ENCODE data around the gene OR8B2. TPM values are rescaled to one million over a fixed set of nuclear protein-coding genes. Genes with fewer than 3 reads are reported as not detected.
"Not testable (repeated sequence)": the region's sequence is repeated elsewhere in the genome, so short reads cannot be mapped to it uniquely, and the experiment has no call there.

OR8B2 gene
- polyA plus RNA-seq, 1 experiment, result not detected

DNA sequence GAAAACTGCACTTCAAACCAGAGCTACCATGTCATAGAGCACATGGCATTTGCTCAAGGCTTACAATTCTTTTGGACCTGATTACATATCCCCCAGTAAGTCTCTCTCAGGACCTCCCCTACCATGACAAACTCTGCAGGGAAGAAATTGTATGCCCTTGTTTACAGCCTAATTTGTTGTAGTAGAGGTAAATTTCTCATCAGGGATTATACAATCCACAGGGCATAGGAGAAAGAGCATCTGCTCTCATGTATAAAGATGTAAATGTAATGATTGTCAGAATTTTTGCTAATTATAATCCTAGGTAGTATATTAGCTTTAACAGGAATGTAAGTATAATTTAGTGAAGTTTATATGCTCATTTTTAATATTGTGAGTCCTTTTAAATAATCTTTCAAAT lies 14.6 kb upstream of the OR8B2 start, which contains the start of gene OR8B3:
TSS of gene OR8B3 (minus strand) at position 101 of the 400 bp plus-strand sequence. CDS start 1,673 bp downstream, outside the sequence.
- Histone ChIP-seq H3K27me3 (ENCODE audit: control insufficient read depth, insufficient read depth, low read length) (no peaks in the 10 kb centered on the region), H3K4me3 (ENCODE audit: low read depth, low read length) (no peak within 1 kb of the TSS), H3K9me3 (ENCODE audit: control insufficient read depth, insufficient read depth, low read length) (no peaks in the 10 kb centered on the region), H3K27ac (ENCODE audit: low read depth, low read length) (no peak within 1 kb of the TSS)
- TF ChIP-seq CTCF (IDR thresholded peaks at IDR 0.05; ENCODE audit: low read depth, low read length), result no peak
- no peak for DNase-seq (ENCODE audit: low read depth, low spot score)
- ChIA-PET CTCF (interaction anchor here (0.9 kb wide), 1 partner anchor 224 kb away, joined by 3 read pairs; no protein-coding TSS in a partner anchor), POLR2A (no interaction called here)

DNA sequence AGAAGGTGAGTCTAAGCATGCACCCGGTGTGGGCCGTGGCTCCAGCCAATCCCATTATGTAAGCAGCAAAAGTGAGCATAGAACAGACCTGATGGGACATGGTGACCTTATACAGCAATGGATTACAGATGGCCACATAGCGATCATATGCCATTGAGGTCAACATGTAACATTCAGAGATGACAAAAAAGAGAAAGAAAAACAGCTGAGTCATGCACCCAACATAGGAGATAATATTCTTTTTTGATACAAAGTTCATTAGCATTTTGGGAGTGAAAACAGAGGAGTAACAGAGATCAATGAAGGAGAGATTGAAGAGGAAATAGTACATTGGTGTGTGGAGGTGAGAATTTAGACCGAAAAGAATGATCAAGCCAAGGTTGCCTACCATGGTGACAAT lies 12.5 kb upstream of the OR8B2 start:
- H3K27me3 ChIP-seq (ENCODE audit: control insufficient read depth, insufficient read depth, low read length); DNase-seq (ENCODE audit: low read depth, low spot score); H3K9me3 ChIP-seq (ENCODE audit: control insufficient read depth, insufficient read depth, low read length); H3K4me3 ChIP-seq (ENCODE audit: low read depth, low read length); POLR2A ChIA-PET; H3K27ac ChIP-seq (ENCODE audit: low read depth, low read length); CTCF ChIA-PET: not testable (repeated sequence)

DNA sequence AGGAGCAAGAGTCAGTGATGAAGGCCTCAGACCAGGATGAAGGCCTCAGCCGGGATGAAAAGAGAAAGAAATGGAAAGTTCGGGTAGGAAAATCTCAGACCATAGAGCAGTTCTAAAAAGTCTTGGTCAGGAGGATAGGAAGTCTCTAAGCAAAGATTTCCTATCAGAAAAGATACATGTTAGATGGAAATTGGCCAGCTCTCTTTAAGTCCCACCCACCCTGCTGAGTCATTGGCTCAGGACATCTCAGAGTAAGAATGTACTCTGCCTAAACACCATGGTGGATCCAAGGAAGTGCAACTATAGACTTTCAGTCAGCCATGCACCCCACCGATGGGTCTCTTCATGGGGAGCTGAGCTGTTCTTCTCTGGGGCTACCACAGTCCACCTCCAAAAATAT lies 10.1 kb upstream of the OR8B2 start:
- Histone ChIP-seq H3K27me3 (ENCODE audit: control insufficient read depth, insufficient read depth, low read length) (no peaks in the 10 kb centered on the region), H3K9me3 (ENCODE audit: control insufficient read depth, insufficient read depth, low read length) (no peaks in the 10 kb centered on the region), H3K27ac (ENCODE audit: low read depth, low read length) (no peak overlapping the region), H3K4me3 (ENCODE audit: low read depth, low read length) (no peak overlapping the region)
- no peak for DNase-seq (ENCODE audit: low read depth, low spot score)
- TF ChIP-seq CTCF (IDR thresholded peaks at IDR 0.05; ENCODE audit: low read depth, low read length), result no peak
- ChIA-PET POLR2A (no interaction called here), CTCF (interaction anchor here (0.9 to 1.0 kb wide), 2 partner anchors 8 to 192 kb away, joined by 3 read pairs; no protein-coding TSS in a partner anchor)

DNA sequence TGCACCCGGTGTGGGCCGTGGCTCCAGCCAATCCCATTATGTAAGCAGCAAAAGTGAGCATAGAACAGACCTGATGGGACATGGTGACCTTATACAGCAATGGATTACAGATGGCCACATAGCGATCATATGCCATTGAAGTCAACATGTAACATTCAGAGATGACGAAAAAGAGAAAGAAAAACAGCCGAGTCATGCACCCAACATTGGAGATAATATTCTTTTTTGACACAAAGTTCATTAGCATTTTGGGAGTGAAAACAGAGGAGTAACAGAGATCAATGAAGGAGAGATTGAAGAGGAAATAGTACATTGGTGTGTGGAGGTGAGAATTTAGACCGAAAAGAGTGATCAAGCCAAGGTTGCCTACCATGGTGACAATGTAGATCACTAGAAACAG lies 1.4 kb downstream of the OR8B2 start:
- H3K27ac ChIP-seq (ENCODE audit: low read depth, low read length); H3K4me3 ChIP-seq (ENCODE audit: low read depth, low read length); DNase-seq (ENCODE audit: low read depth, low spot score); POLR2A ChIA-PET; H3K27me3 ChIP-seq (ENCODE audit: control insufficient read depth, insufficient read depth, low read length); H3K9me3 ChIP-seq (ENCODE audit: control insufficient read depth, insufficient read depth, low read length); CTCF ChIA-PET: not testable (repeated sequence)

DNA sequence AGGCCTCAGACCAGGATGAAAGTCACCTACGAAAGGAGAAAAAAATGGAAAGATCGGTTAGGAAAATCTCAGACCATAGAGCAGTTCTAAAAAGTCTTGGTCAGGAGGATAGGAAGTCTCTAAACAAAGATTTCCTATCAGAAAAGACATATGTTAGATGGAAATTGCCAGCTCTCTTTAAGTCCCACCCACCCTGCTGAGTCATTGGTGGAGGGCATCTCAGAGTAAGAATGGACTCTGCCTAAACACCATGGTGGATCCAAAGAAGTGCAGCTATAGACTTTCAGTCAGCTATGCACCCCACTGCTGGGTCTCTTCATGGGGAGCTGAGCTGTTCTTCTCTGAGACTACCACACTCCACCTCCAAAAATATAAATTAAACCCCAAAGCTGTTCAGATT lies 3.7 kb downstream of the OR8B2 start:
- no peak for TF ChIP-seq CTCF (IDR thresholded peaks at IDR 0.05; ENCODE audit: low read depth, low read length)
- Histone ChIP-seq H3K9me3 (ENCODE audit: control insufficient read depth, insufficient read depth, low read length) (no peaks in the 10 kb centered on the region), H3K27ac (ENCODE audit: low read depth, low read length) (no peak overlapping the region), H3K27me3 (ENCODE audit: control insufficient read depth, insufficient read depth, low read length) (no peaks in the 10 kb centered on the region), H3K4me3 (ENCODE audit: low read depth, low read length) (no peak overlapping the region)
- no peak for DNase-seq (ENCODE audit: low read depth, low spot score)
- ChIA-PET CTCF (interaction anchor here (1.0 kb wide), 2 partner anchors 22 to 263 kb away, joined by 3 to 6 read pairs; no protein-coding TSS in a partner anchor), POLR2A (no interaction called here)

DNA sequence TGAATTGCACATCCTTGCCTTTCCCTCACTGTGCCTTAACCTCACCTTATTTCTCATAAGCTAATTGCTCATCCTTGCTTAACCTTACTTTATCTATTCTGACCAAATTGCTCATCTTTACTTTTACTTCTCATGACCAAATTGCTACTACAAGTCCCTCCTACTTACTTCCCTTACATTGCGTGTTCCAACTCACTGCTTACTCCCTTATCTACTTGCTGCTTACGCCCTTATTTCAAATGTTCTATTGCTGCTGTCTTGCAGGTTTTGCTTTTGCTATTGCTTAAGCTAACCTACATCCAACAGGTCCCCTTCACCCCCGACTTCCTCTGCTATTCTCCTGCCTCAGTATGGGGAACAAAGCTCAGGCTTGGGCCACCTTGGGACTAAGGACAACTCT lies 8.0 kb downstream of the OR8B2 start:
- TF ChIP-seq CTCF (IDR thresholded peaks at IDR 0.05; ENCODE audit: low read depth, low read length), result no peak
- no peaks in the 10 kb centered on the region for H3K27me3 ChIP-seq (ENCODE audit: control insufficient read depth, insufficient read depth, low read length)
- CTCF ChIA-PET, result no interaction called here
- H3K27ac ChIP-seq (ENCODE audit: low read depth, low read length), result no peak overlapping the region
- H3K4me3 ChIP-seq (ENCODE audit: low read depth, low read length), result no peak overlapping the region
- H3K9me3 ChIP-seq (ENCODE audit: control insufficient read depth, insufficient read depth, low read length), result no peaks in the 10 kb centered on the region
- POLR2A ChIA-PET, result no interaction called here
- DNase-seq (ENCODE audit: low read depth, low spot score), result no peak

Measured in AG04450 (cell line).